Measurements from ENCODE around the gene KCNK5. TPM values are rescaled to one million over a fixed set of nuclear protein-coding genes. Genes with fewer than 3 reads are reported as not detected.

KCNK5 gene
- total and polyA plus RNA-seq, 4 donors = 3.7 to 19.1 (median 7.5) TPM

- H3K9me3 ChIP-seq (ENCODE audit: control insufficient read depth in 4 of 4, low read length in 3 of 4) = no peaks in the 10 kb centered on the region
Observed at GRCh38 chr6:39188098-39188450, 41.2 kb downstream of the KCNK5 start.

DNA sequence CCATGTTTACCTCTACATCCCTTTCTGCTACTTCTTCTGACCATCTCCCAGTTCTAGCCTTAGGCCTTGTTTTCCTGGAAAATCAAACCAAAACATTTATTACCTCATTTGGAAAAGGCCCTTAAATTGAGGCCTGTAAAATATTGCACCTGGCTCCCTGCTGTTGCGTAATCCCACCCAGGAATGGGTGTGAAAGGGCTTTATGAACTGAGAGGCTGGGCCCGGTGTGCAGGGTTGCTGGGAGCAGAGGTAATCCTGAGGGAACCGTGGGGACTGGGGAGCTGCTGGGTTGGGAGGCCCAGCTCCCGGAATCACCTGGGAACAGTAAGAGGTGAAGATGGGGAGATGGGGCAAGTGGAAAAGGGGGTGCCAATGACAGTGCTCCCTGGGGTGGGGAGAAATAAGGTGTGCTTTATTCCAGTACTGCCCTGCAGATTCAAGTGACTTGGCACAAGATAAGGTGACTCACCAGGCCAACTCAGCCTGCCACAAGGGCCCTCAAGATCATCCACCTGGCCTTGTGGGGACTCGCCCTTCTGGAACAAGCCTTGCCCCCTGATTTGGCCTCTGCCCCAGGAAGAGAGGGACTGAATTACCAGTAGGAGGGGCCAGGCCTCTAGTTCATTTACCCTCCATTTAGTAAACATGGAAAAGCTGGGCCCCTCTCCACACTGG, 44.2 kb downstream of the KCNK5 start:
- TF ChIP-seq HNF4A (conservative IDR thresholded peaks at IDR 0.05) = peak in 1 of 2 donors; percentile 19
- no peak for TF ChIP-seq TAF1 (conservative IDR thresholded peaks at IDR 0.05)
- DNase-seq (ENCODE audit: low spot score) = no peak
- no peaks in the 10 kb centered on the region for H3K9me3 ChIP-seq (ENCODE audit: control insufficient read depth in 4 of 4, low read length in 3 of 4)
- H3K27ac ChIP-seq (ENCODE audit: low read depth in 1 of 2, low read length in 2 of 2) = peak overlapping the region in 1 of 2 donors; percentile 16
- H3K4me3 ChIP-seq (ENCODE audit: low read depth in 1 of 3, low read length in 3 of 3) = no peak overlapping the region
- WGBS = 66% methylated on average over 5 of the region's 5 CpGs
- no peaks in the 10 kb centered on the region for H3K27me3 ChIP-seq (ENCODE audit: control insufficient read depth in 4 of 4, insufficient read depth in 4 of 4, low read length in 3 of 4)
- H3K36me3 ChIP-seq (ENCODE audit: control insufficient read depth in 4 of 4, insufficient read depth in 3 of 4, low read depth in 1 of 4, low read length in 3 of 4) = peaks cover 0 to 18% (median 4%) of the 10 kb centered on the region in 4 donors
- H3K4me1 ChIP-seq (ENCODE audit: control insufficient read depth in 4 of 4, insufficient read depth in 4 of 4, low read length in 3 of 4) = peaks cover 0 to 13% (median 8%) of the 10 kb centered on the region in 4 donors
- no peak overlapping the region for H3K9ac ChIP-seq (ENCODE audit: low read depth in 1 of 2, low read length in 2 of 2)

More at GRCh38 chr6:39188098-39188450, 41.2 kb downstream of the KCNK5 start:
- Histone ChIP-seq H3K9ac (ENCODE audit: low read depth in 1 of 2, low read length in 2 of 2) (no peak overlapping the region), H3K4me1 (ENCODE audit: control insufficient read depth in 4 of 4, insufficient read depth in 4 of 4, low read length in 3 of 4) (peaks cover 0 to 15% (median 10%) of the 10 kb centered on the region in 4 donors), H3K27ac (ENCODE audit: low read depth in 1 of 2, low read length in 2 of 2) (no peak overlapping the region), H3K36me3 (ENCODE audit: control insufficient read depth in 4 of 4, insufficient read depth in 3 of 4, low read depth in 1 of 4, low read length in 3 of 4) (peaks cover 0 to 33% (median 11%) of the 10 kb centered on the region in 4 donors), H3K4me3 (ENCODE audit: low read depth in 1 of 3, low read length in 3 of 3) (no peak overlapping the region), H3K27me3 (ENCODE audit: control insufficient read depth in 4 of 4, insufficient read depth in 4 of 4, low read length in 3 of 4) (no peaks in the 10 kb centered on the region)
- no peak for TF ChIP-seq MAX (IDR thresholded peaks at IDR 0.05)
- TF ChIP-seq TAF1 (conservative IDR thresholded peaks at IDR 0.05) = no peak
- no peak for TF ChIP-seq HNF4G (IDR thresholded peaks at IDR 0.05)
- TF ChIP-seq YY1 (IDR thresholded peaks at IDR 0.05) = no peak
- no peak for TF ChIP-seq RXRA (IDR thresholded peaks at IDR 0.05)
- TF ChIP-seq, protein P1, sequence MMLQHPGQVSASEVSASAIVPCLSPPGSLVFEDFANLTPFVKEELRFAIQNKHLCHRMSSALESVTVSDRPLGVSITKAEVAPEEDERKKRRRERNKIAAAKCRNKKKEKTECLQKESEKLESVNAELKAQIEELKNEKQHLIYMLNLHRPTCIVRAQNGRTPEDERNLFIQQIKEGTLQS (IDR thresholded peaks at IDR 0.05) = no peak
- no peak for TF ChIP-seq NR2F2 (IDR thresholded peaks at IDR 0.05)
- TF ChIP-seq GABPA (IDR thresholded peaks at IDR 0.05 in 1 of 2, conservative IDR thresholded peaks at IDR 0.05 in 1 of 2) = no peak
- TF ChIP-seq RAD21 (IDR thresholded peaks at IDR 0.05) = no peak
- TF ChIP-seq, protein P2, sequence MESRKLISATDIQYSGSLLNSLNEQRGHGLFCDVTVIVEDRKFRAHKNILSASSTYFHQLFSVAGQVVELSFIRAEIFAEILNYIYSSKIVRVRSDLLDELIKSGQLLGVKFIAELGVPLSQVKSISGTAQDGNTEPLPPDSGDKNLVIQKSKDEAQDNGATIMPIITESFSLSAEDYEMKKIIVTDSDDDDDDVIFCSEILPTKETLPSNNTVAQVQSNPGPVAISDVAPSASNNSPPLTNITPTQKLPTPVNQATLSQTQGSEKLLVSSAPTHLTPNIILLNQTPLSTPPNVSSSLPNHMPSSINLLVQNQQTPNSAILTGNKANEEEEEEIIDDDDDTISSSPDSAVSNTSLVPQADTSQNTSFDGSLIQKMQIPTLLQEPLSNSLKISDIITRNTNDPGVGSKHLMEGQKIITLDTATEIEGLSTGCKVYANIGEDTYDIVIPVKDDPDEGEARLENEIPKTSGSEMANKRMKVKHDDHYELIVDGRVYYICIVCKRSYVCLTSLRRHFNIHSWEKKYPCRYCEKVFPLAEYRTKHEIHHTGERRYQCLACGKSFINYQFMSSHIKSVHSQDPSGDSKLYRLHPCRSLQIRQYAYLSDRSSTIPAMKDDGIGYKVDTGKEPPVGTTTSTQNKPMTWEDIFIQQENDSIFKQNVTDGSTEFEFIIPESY (IDR thresholded peaks at IDR 0.05) = no peak
- no peak for TF ChIP-seq FOXA1 (IDR thresholded peaks at IDR 0.05)
- no peak for DNase-seq (ENCODE audit: low spot score)
- WGBS = 91% methylated on average over 4 of the region's 4 CpGs

DNA sequence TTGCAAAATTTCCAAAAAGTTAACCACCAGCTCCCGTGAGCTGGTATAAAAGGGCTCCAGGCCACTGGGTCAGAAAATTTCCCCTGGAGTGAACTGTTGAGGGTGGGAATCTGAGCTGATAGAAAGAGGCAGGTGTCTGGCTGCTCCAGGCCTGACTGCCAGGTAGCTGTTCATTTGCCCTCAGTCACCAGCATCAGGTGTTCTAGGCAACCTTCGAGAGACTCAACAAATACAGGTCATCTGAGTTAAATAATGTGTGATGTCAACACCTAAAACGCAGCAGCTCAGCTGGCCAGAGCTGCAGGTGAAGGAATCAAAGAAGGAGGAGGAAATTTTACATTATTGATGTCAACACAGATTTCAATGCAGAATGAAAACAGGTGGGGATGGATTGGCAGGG, 46.7 kb downstream of the KCNK5 start:
- peaks cover 0 to 13% (median 8%) of the 10 kb centered on the region in 4 donors for H3K4me1 ChIP-seq (ENCODE audit: control insufficient read depth in 4 of 4, insufficient read depth in 4 of 4, low read length in 3 of 4)
- H3K27me3 ChIP-seq (ENCODE audit: control insufficient read depth in 4 of 4, insufficient read depth in 4 of 4, low read length in 3 of 4) = no peaks in the 10 kb centered on the region
- WGBS = 58% methylated on average over 3 of the region's 3 CpGs
- H3K9me3 ChIP-seq (ENCODE audit: control insufficient read depth in 4 of 4, low read length in 3 of 4) = peaks cover 0 to 1% (median 0%) of the 10 kb centered on the region in 4 donors
- DNase-seq (ENCODE audit: low spot score) = no peak
- H3K4me3 ChIP-seq (ENCODE audit: low read depth in 1 of 3, low read length in 3 of 3) = no peak overlapping the region
- no peak overlapping the region for H3K9ac ChIP-seq (ENCODE audit: low read depth in 1 of 2, low read length in 2 of 2)
- H3K27ac ChIP-seq (ENCODE audit: low read depth in 1 of 2, low read length in 2 of 2) = no peak overlapping the region
- H3K36me3 ChIP-seq (ENCODE audit: control insufficient read depth in 4 of 4, insufficient read depth in 3 of 4, low read depth in 1 of 4, low read length in 3 of 4) = peaks cover 0 to 10% (median 1%) of the 10 kb centered on the region in 4 donors
- TF ChIP-seq HNF4A (conservative IDR thresholded peaks at IDR 0.05) = no peak
- no peak for TF ChIP-seq SP1 (IDR thresholded peaks at IDR 0.05)
- no peak for TF ChIP-seq TAF1 (conservative IDR thresholded peaks at IDR 0.05)
- no peak for TF ChIP-seq MAX (IDR thresholded peaks at IDR 0.05)
- TF ChIP-seq FOXA1 (IDR thresholded peaks at IDR 0.05) = no peak
- TF ChIP-seq HNF4G (IDR thresholded peaks at IDR 0.05) = no peak
- TF ChIP-seq, protein P1 (IDR thresholded peaks at IDR 0.05) = no peak
- TF ChIP-seq REST (IDR thresholded peaks at IDR 0.05) = no peak
- no peak for TF ChIP-seq NR2F2 (IDR thresholded peaks at IDR 0.05)
- no peak for TF ChIP-seq GABPA (IDR thresholded peaks at IDR 0.05 in 1 of 2, conservative IDR thresholded peaks at IDR 0.05 in 1 of 2)
- no peak for TF ChIP-seq RXRA (IDR thresholded peaks at IDR 0.05)
- TF ChIP-seq, protein P2 (IDR thresholded peaks at IDR 0.05) = no peak
- no peak for TF ChIP-seq YY1 (IDR thresholded peaks at IDR 0.05)
- TF ChIP-seq EGR1 (IDR thresholded peaks at IDR 0.05; ENCODE audit: low read depth in 2 of 2) = no peak
